GM12873 (cell line): ENCODE results near the gene PPEF2.

Experiments used
- CTCF ChIP-seq: IDR thresholded peaks from 2 replicates; pipeline ENCODE4 v1.5.1; 2012; ENCODE audit warnings: low read depth, mild to moderate bottlenecking, moderate library complexity, low read length, control low read depth; ENCODE audit not compliant: insufficient read depth; ENCODE audit errors: missing control alignments

PPEF2 gene

DNA sequence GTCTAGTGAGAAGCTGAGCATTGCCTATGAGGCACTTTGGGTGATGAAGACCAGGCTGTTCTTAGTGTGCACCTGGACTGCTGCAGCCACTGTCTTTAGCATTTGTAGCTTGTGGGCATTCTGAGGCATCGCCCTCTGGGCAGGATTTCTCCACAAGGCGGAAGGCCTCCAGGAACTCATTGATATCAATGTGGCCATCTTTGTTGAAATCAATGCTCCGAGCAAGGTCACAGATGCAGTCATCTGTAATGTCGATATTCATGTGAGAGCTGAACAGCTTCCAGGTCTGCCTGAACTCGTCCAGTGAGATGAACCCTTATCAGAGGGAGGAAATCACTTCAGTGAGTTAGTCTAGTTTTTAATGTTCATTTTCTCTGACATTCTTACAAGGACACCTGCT lies 41.6 kb downstream of the PPEF2 start:
- TF ChIP-seq CTCF: no peak

DNA sequence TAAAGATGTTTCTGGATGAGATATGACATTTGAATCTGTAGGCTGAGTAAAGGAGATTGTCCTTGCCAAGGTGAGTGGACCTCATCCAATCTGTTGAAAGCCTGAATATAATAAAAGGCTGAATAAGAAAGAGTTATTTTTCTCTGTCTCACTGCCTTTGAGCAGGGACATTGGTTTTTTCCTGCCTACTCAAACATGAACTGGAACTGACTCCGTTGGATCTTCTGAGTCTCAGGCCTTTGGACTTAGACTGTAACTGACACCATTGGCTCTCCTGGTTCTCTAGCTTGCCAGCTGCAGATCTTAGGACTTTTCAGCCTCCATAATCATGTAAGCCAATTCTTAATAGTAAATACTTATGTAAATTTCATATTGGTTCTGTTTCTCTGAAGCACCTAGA lies 43.5 kb downstream of the PPEF2 start:
- no peak for TF ChIP-seq CTCF

- no peak for TF ChIP-seq CTCF
These were observed 52.8 kb downstream of the PPEF2 start for GRCh38 chr4:75849461-75849860.

GRCh38 chr4:75848891-75849290 lies 53.4 kb downstream of the PPEF2 start:
- no peak for TF ChIP-seq CTCF

DNA sequence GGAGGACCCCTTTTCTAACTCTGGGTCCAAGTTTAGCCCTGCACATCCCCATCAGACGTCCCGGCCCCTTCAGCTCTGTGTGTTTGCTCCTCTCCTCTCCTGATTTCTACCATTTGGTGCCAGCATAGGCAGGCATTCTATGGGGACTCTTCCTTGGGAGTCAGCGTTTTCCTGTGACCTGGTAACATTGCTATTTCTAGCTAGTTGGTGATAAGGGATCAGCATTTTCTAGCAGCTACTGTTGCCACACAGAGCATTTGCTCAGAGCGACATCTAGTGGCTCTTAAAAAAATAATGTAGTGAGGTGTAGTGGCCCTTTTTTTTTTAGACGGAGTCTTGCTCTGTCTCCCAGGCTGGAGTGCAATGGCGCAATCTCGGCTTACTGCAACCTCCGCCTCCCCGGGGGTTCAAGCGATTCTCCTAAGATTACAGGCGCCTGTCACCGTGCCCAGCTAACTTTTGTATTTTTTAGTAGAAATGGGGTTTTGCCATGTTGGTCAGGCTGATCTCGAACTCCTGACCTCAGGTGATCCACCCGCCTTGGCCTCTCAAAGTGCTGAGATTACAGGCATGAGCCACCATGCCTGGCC lies 54.0 kb downstream of the PPEF2 start:
- TF ChIP-seq CTCF: peak; percentile 72

DNA sequence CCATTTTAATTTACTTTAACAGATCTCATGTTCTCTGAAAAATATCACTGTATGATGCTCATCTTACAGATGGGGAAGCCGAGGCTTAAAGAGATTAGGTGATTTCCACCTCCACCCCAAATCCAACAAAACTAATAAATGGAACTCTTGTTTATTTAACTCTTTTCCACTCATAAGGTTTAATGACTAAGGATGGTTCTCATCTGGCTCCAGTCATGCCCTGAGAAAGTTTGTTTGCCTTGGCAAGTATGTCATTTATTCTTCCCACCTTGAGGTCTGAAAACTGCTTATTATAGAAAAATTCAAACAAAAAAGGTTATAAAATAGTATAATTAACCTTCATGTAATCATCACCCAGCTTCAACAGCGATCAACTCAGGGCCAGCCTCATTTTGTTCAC lies 56.3 kb downstream of the PPEF2 start:
- no peak for TF ChIP-seq CTCF

DNA sequence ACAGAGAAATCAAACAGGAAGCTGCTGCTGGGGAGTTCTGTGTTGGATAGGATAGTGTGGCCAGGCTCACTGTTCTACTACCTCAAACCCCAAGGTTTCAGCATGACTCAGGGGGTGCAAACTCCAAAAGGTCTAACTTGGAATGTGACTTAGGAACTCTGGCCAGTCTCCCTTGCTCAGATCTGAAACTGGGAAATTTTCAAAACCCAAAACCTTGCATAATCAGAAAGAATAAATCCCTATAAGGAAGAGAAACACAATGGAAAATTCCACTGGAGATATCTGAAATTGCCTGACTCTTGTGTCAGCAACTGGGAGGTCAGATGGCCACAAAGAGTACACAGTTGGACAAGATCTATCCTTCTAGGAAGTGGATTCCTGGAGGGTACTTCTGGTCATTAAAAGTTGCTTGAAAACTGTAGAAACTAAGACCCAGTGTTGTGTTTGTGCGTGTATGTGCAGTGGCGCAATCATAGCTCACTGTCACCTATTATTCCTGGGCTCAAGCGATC lies 58.0 kb downstream of the PPEF2 start:
- no peak for TF ChIP-seq CTCF
